Heart left ventricle (tissue), 16 donors: ENCODE results near the gene SNRPB. TPM values are rescaled to one million over a fixed set of nuclear protein-coding genes. Genes with fewer than 3 reads are reported as not detected.
A peak's percentile ranks its signal among the peaks of the same experiment; 100 is the strongest.

Source experiments
- ATAC-seq, 4 donors: fragments of 200-7000 bp; cut with Tn5 transposase; one replicate each; pipeline ENCODE4 v1.9.1; 2020 to 2022; ENCODE audit warnings: moderate library complexity in 4 of 4, mild to moderate bottlenecking in 3 of 4, moderate number of reproducible peaks in 1 of 4
- DNase-seq, 5 donors: peaks; one replicate each; pipeline ENCODE4 v3.0.0-alpha.2; 2020
- H3K27ac ChIP-seq, 12 donors: fragments of 200-600 bp; sonication (generic) in 4 of 12; one replicate each; pipeline versions ENCODE4 v1.5.0 to v1.8.0; 2016 to 2022; ENCODE audit warnings: mild to moderate bottlenecking in 2 of 12
- H3K27me3 ChIP-seq, 9 donors: fragments of 200-600 bp; sonication (generic) in 2 of 9; one replicate each; pipeline versions ENCODE4 v1.5.1 to v1.8.0; 2016 to 2022; ENCODE audit warnings: mild to moderate bottlenecking in 3 of 9
- H3K36me3 ChIP-seq, 9 donors: fragments of 200-600 bp; sonication (generic) in 2 of 9; one replicate each; pipeline versions ENCODE4 v1.5.0 to v1.8.0; 2018 to 2022; ENCODE audit warnings: mild to moderate bottlenecking in 2 of 9
- H3K4me1 ChIP-seq, 12 donors: fragments of 200-600 bp; sonication (generic) in 4 of 12; one replicate each; pipeline versions ENCODE4 v1.5.0 to v1.8.0; 2016 to 2022; ENCODE audit warnings: mild to moderate bottlenecking in 3 of 12
- H3K4me3 ChIP-seq, 12 donors: fragments of 200-600 bp; sonication (generic) in 4 of 12; one replicate each; pipeline versions ENCODE4 v1.5.0 to v1.8.0; 2017 to 2022; ENCODE audit warnings: mild to moderate bottlenecking in 9 of 12, moderate library complexity in 4 of 12
- H3K9me3 ChIP-seq, 12 donors: fragments of 200-600 bp; sonication (generic) in 4 of 12; one replicate each; pipeline versions ENCODE4 v1.5.0 to v1.8.0; 2016 to 2022; ENCODE audit warnings: mild to moderate bottlenecking in 1 of 12
- POLR2A ChIP-seq, 2 donors: fragments of 450-650 bp; IDR thresholded peaks; one replicate each; pipeline ENCODE4 v1.6.1; 2017; ENCODE audit warnings: antibody characterized with exemption in 2 of 2, mild to moderate bottlenecking in 2 of 2, moderate library complexity in 2 of 2
- WGBS, 4 donors: extraction: QIAGEN DNeasy Blood & Tissue Kit in 2 of 4; methylation state at CpG; one replicate each; pipeline versions ENCODE4 v1.1.5 to v1.1.7; 2013 to 2018; 5-methylcytosine and 5-hydroxymethylcytosine counted together
- intact Hi-C, 10 donors: fragments of 100-400 bp; cut with DNase I; formaldehyde crosslinking; loops; one replicate each; pipeline versions ENCODE4 v1.11.1 to v1.14.2; 2022
- polyA plus RNA-seq, 2 donors: library from polyadenylated mRNA; stranded (reverse); fragments of 200-250 nt; gene quantifications; one replicate each; pipeline ENCODE4 v1.2.3, GENCODE V29; 2013
- total RNA-seq, 9 donors: library from RNA; depleted of rRNA in 2 of 9; stranded (reverse); fragments of >200 nt in 2 of 9; fragmentation: NEBNext Ultra II Directional in 3 of 9; extraction: Animal tissue kit (Norgen Biotek cat#: 25700) in 3 of 9; gene quantifications; one replicate each; pipeline versions ENCODE4 v1.1.0 to v1.2.4, GENCODE V29; 2016 to 2023
- TF ChIP-seq, protein P1 (sequence below), 12 donors: fragments of 200-600 bp; sonication (generic) in 4 of 12; IDR thresholded peaks; one replicate each; pipeline versions ENCODE4 v1.5.0 to v1.8.0; 2018 to 2022; ENCODE audit warnings: antibody characterized with exemption in 12 of 12, mild to moderate bottlenecking in 5 of 12
- donor health status: ischemic (EF 13 %, LVEDD 7.1; RV severe dilation, severe dysfunction).
- donor health status: healthy with polysubstance abuse.
- donor health status: DM: no; HTN: yes; CAD: no.
- donor health status: DM: no; HTN: no; CAD: no.
- donor health status: ischemic (EF 25% LVEDD 6.9; RV normal size, moderate dysfunction).
- donor health status: ischemic (EF 25% LVEDD 5.7; RV mildly dilated, moderate dysfunction).
- donor health status: healthy.
- donor health status: DM: yes; HTN: yes; CAD: no.
- donor health status: ischemic (EF 35%, LVEDD 5.7; RV mildly dilated, moderate dysfunction).
- donor health status: nonischemic (EF 11% LVEDD 7.7; RV severe dilation, severe dysfunction).
- donor health status: DM: yes; HTN: yes; CAD: no.
- donor health status: PGD.
- donor health status: ischemic (EF 29% LVEDD 5.4; RV normal size, mild dysfunction).
- donor health status: nonischemic (EF 23%, LVEDD 6.1; RV moderate dilation, normal function).

The SNRPB gene
- total and polyA plus RNA-seq, 11 donors = 36.8 to 290 (median 77.4) TPM

DNA sequence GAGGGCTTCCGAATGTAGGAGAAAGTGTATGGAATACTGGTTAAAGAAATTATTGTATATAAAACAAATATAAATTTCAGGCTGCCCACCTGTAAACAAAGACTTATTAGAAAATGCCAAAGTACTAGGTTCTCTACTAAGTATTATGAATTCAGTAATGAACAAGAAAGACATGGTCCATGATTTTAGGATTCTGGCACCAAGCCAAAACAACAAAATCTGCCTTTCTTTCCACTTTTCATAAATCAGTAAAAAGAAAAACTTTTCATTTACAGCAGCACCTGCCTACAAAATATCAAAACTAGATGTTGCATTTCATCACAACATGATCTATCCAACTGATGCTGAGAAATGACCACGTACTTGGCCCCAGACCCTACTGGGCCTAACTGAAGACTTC is 14.5 kb upstream of the SNRPB start:
- H3K9me3 ChIP-seq = peaks cover 0 to 7% (median 0%) of the 10 kb centered on the region in 12 donors
- H3K27ac ChIP-seq = peak overlapping the region in 6 of 12 donors; percentile 22 to 60 (median 42)
- H3K27me3 ChIP-seq = no peaks in the 10 kb centered on the region
- DNase-seq (no peak), ATAC-seq (no peak)
- WGBS, 4 donors = 91 to 94% (median 93%) methylated on average over 2 of the region's 2 CpGs
- no peak overlapping the region for H3K4me3 ChIP-seq
- intact Hi-C loops = no loop called here
- peaks cover 0 to 95% (median 82%) of the 10 kb centered on the region in 9 donors for H3K36me3 ChIP-seq
- TF ChIP-seq, protein P1, sequence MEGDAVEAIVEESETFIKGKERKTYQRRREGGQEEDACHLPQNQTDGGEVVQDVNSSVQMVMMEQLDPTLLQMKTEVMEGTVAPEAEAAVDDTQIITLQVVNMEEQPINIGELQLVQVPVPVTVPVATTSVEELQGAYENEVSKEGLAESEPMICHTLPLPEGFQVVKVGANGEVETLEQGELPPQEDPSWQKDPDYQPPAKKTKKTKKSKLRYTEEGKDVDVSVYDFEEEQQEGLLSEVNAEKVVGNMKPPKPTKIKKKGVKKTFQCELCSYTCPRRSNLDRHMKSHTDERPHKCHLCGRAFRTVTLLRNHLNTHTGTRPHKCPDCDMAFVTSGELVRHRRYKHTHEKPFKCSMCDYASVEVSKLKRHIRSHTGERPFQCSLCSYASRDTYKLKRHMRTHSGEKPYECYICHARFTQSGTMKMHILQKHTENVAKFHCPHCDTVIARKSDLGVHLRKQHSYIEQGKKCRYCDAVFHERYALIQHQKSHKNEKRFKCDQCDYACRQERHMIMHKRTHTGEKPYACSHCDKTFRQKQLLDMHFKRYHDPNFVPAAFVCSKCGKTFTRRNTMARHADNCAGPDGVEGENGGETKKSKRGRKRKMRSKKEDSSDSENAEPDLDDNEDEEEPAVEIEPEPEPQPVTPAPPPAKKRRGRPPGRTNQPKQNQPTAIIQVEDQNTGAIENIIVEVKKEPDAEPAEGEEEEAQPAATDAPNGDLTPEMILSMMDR (IDR thresholded peaks at IDR 0.05) = no peak
- TF ChIP-seq POLR2A (IDR thresholded peaks at IDR 0.05) = no peak
- H3K4me1 ChIP-seq = peaks cover 0 to 12% (median 6%) of the 10 kb centered on the region in 12 donors

GRCh38 chr20:2483504-2483903 is 12.9 kb upstream of the SNRPB start:
- no peak overlapping the region for H3K27ac ChIP-seq
- peaks cover 0 to 7% (median 0%) of the 10 kb centered on the region in 12 donors for H3K9me3 ChIP-seq
- intact Hi-C loops = no loop called here
- no peak for DNase-seq
- TF ChIP-seq POLR2A (IDR thresholded peaks at IDR 0.05) = no peak
- TF ChIP-seq, protein P1 (IDR thresholded peaks at IDR 0.05) = no peak
- no peak overlapping the region for H3K4me3 ChIP-seq
- ATAC-seq = no peak
- H3K36me3 ChIP-seq = peaks cover 0 to 81% (median 66%) of the 10 kb centered on the region in 9 donors
- WGBS, 4 donors = 92 to 97% (median 94%) methylated on average over 12 of the region's 12 CpGs
- no peaks in the 10 kb centered on the region for H3K27me3 ChIP-seq
- H3K4me1 ChIP-seq = peaks cover 0 to 12% (median 6%) of the 10 kb centered on the region in 12 donors

DNA sequence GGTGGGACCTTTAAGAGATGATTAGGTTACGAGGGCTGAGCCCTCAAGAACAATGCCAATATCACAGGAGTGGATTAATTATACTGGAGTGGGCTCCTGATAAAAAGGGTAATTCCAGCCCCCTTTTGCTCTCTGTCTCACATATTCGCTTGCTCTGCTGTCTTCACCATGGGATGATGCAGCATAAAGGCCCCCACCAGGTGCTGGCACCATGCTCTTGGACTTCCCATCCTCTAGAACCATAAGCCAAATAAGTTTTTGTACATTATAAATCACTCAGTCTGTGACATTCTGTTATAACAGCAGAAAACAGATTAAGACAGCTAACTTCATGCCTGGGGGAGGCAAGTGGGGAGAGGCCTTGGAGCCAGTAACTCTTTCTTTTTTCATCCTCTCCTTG is 9.8 kb upstream of the SNRPB start:
- H3K4me3 ChIP-seq = no peak overlapping the region

DNA sequence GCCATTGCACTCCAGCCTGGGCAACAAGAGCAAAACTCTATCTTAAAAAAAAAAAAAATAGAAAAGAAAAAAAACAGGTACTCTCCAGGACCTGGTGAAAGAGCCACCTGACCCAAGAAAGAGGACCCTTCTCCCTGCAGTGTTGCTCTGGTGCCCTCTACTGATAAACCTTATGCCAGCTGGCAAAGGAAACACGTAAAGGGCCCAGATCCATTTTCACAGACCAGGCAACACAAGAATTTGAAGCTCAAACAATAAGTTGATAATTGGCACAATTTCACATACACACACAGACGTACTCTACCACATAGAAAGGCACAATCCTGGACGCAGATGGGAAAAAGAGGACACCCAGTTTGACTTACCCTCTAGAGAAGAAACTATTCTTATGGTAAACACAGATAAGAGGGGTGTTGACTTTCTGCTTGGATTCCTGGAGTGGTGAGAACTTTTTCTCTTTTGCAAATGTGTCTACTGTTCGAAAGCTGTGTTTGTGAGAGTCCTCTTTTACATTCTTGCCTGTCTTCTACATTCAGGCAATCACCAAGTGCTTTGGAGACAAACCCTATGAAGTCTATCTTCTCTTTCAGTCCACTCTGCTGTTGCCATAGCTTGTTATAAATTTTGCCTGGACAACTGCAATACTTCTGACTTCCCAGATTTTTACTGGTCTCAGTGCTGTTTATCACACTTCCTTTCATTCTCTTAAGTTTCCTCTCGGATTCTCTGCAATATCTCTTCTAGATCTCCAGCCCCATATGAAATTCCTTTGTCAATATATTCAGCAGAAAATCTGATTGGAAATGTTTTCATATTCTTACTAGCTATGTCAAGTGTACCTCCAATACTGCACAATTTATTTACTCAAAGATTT is 6.4 kb upstream of the SNRPB start:
- DNase-seq (no peak), ATAC-seq (no peak)
- no peaks in the 10 kb centered on the region for H3K27me3 ChIP-seq
- TF ChIP-seq, protein P1 (IDR thresholded peaks at IDR 0.05) = no peak
- TF ChIP-seq POLR2A (IDR thresholded peaks at IDR 0.05) = no peak
- no peaks in the 10 kb centered on the region for H3K4me1 ChIP-seq
- no peak overlapping the region for H3K4me3 ChIP-seq
- WGBS, 4 donors = 73 to 87% (median 77%) methylated on average over 5 of the region's 5 CpGs
- H3K27ac ChIP-seq = peak overlapping the region in 1 of 12 donors; percentile 5
- intact Hi-C loops = no loop called here
- peaks cover 0 to 7% (median 0%) of the 10 kb centered on the region in 12 donors for H3K9me3 ChIP-seq
- peaks cover 0 to 19% (median 9%) of the 10 kb centered on the region in 9 donors for H3K36me3 ChIP-seq

More for the DNA sequence above, 9.8 kb upstream of the SNRPB start:
- 97 to 100% (median 99%) methylated on average over 2 of the region's 2 CpGs for WGBS, 4 donors
- Histone ChIP-seq H3K36me3 (peaks cover 0 to 53% (median 35%) of the 10 kb centered on the region in 9 donors), H3K27ac (no peak overlapping the region), H3K27me3 (no peaks in the 10 kb centered on the region), H3K4me1 (peaks cover 0 to 6% (median 2%) of the 10 kb centered on the region in 12 donors), H3K9me3 (peaks cover 0 to 7% (median 0%) of the 10 kb centered on the region in 12 donors)
- no peak for DNase-seq
- intact Hi-C loops = no loop called here
- no peak for ATAC-seq
- no peak for TF ChIP-seq POLR2A (IDR thresholded peaks at IDR 0.05)
- TF ChIP-seq, protein P1 (IDR thresholded peaks at IDR 0.05) = no peak
